PC-3 (cell line): Measurements from ENCODE around the gene EFCAB6.

Source experiments
- CTCF ChIP-seq: fragments of 300-600 bp; sonication (generic); conservative IDR thresholded peaks from 2 replicates; pipeline ENCODE4 v1.5.1; 2017; ENCODE audit warnings: antibody characterized with exemption, low read depth, mild to moderate bottlenecking, low read length
- EZH2phosphoT487 ChIP-seq: fragments of 300-600 bp; sonication (generic); IDR thresholded peaks from 2 replicates; pipeline ENCODE4 v1.6.1; 2018; ENCODE audit warnings: mild to moderate bottlenecking, antibody characterized with exemption, low read length, borderline replicate concordance

DNA sequence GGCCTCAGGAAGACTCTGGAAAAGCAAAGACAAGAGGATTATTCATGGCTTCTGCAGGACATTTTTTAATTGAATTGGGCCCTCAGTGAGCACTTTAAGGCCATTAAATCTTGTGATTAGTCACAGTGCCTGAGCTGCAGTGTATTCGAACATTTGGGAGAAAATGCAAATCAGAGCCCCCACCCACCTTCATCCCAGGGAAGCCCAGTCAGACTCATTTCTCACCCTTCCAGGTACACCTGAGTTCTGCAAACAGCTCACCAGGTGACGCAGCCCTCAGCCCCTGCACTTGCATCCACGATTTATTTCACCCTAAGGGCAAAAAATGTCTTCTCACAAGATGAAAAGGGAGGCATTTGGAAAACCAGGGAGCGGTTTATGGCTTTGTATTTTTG is 271.6 kb downstream of the EFCAB6 start:
- TF ChIP-seq CTCF (no peak), EZH2phosphoT487 (no peak)
